IPS-18c (cell line): Measurements from ENCODE around the gene SNX6.
"Not testable (repeated sequence)": the region's sequence is repeated elsewhere in the genome, so short reads cannot be mapped to it uniquely, and the experiment has no call there.

Experiments used
- H3K4me3 ChIP-seq: 2 replicates; pipeline ENCODE4 v1.7.0; 2013; ENCODE audit warnings: low read depth, mild to moderate bottlenecking, low read length, moderate library complexity; ENCODE audit not compliant: insufficient read depth
- H3K9me3 ChIP-seq: one replicate; pipeline ENCODE4 v1.6.1; 2013; ENCODE audit warnings: mild to moderate bottlenecking, low read length, moderate library complexity; ENCODE audit not compliant: control insufficient read depth, insufficient read depth

Gene SNX6

DNA sequence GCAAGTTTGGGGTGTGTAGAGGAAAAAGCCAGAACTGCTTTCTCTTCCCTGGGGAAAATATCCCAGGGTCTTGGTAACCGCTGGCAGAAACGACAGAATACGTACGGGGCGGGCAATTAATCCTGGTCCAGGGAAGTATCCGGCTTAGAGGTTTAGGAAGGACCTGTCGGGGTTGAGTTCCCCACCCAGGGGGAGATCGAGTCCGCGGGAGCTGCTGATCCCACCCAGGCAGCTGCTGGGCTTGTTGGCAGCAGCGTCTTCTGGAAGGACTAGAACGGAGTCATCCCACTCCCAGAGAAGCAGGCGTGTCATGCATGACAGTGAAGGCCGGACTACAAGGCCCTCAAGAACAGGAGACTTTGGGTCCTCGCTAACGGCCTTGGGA is 82.8 kb downstream of the SNX6 start:
- H3K4me3 ChIP-seq, H3K9me3 ChIP-seq: not testable (repeated sequence)

DNA sequence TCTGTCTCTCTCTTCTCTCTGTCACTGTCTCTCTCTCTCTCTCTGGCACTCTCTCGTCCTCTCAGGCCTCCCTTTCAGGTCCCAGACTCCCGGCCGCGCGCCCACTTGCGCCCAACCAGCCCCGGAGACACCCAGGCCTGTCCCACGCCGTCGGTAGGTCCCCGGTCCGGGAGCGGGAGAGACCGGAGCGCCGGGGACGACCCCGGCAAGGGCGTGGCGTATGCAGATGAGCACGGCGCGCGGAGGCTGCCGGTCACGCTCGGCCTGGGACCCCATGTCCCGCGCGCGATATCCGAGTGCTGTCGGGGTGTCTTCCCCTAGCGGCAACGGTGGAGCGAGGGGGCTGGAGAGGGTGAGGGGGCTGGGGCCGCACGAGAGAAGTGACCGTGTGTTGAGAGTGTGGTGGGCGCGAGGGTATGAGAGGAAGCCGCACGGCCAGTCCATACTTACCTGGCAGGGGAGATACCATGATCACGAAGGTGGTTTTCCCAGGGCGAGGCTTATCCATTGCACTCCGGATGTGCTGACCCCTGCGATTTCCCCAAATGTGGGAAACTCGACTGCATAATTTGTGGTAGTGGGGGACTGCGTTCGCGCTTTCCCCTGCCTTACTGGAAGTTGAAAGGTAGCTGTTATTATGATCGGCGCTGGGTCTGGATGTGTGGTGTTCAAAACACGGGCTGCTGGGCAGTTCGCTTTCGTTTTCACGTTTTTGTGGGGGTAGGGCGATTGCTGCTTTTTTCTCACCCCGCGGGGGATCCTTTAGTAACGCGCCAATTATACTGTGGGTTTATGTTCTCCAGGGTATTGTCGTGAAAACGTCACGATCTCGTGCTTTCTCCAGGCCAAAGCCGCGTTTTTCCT is 83.4 kb downstream of the SNX6 start:
- not testable (repeated sequence) for H3K9me3 ChIP-seq, H3K4me3 ChIP-seq

DNA sequence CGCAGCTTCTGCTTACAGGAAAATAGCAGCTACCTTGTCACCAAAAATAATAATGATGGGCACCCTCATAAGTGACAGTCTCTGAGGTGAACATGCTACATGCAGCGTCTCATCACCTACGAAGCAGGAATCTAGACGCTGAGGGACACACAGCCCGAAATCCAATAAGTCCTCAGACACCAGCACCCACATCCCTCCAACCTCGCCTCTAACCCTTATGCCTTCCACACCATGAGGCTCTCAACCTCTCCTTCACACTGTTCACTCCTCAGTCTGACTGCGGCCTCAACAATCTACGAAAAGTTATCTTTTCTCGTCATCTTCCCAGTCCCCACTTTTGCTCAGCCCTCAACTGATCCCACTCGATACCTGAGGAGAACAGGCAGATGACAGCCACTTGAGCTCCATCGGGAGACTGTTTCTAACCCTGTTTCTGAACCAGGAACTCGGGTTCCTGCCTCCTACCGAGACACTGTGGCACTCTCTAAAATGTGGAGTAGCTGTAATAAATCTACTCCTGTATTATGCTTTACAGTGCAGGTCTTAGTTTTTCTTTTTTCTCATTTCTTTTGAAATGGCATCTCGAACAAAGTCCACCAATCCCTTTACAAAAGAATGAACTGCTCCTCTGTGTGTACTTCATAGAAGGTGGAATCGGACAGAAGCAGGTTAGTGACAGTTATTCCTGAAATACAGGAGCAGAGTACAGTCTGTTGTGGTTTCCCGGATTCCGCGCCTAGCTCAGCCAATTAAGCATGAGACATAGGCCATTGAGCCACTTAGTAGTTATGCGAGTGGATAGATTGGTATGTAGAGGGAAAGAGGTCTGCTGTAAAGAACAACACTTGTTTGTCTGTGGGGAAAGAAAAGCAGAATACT is 89.5 kb downstream of the SNX6 start:
- H3K4me3 ChIP-seq, result peak overlapping the region; percentile 36; the same call in 1 of the 2 replicates
- not testable (repeated sequence) for H3K9me3 ChIP-seq

DNA sequence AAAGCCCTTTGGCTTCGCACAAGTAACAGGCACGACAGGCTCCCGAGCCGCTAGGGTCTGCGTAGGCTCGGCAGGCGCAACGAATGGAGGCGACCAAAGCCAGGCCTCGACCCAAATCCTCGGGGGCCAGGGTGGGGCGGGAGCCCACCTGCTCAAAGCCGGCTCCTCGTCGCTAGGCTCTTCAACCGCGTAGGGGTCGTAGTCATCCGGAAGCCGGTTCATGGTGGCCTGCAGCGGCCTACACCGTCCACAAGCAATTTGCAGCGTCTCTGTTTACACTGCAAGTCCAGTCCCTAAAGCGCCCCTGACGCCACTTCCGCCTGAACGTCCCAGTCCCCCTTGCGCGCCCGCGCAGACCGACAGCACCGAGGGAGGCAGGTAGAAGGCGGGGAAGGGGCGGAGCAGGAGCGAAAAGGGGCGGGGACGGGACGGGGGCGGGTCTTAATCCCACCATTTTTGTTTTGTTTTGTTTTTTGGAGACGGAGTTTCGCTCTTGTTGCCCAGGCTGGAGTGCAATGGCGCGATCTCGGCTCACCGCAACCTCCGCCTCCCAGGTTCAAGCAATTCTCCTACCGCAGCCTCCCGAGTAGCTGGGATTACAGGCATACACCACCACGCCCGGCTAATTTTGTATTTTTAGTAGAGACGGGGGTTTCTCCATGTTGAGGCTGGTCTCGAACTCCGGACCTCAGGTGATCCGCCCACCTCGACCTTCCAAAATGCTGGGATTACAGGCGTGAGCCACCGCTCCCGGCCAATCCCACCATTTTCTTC is 90.4 kb downstream of the SNX6 start, which contains the start of gene EAPP:
TSS of gene EAPP (minus strand) at position 295 of the 774 bp plus-strand sequence. CDS start at position 222, 73 bp downstream.
- Histone ChIP-seq H3K9me3 (peaks cover 2% of the 10 kb centered on the region), H3K4me3 (peak within 1 kb of the TSS; percentile 98)

DNA sequence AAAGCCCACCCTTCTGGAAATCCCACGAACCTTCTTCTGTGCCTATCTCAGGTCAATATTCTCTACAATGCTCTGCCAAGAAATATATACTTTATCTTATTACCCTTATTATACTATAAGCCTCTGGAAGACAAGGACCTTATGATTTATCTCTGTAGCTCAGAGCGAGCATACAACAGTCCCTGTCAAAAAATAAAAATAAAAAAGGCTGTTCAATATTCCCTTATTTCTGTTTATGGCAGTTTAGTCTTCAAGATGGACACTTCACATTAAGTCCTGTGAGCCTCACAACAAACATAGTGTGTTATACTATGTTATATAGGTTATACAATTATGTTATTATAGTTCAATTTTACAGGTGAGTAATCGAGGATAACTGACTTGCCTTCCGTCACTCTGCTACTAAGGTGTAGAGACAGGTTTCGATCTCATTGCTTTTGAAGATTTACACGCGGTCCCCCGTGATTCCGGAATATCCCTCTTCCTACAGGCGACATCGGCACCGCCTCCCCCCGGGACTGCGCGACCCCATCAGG is 91.0 kb downstream of the SNX6 start:
- H3K4me3 ChIP-seq, result peak overlapping the region; percentile 98
- H3K9me3 ChIP-seq, result peaks cover 2% of the 10 kb centered on the region

DNA sequence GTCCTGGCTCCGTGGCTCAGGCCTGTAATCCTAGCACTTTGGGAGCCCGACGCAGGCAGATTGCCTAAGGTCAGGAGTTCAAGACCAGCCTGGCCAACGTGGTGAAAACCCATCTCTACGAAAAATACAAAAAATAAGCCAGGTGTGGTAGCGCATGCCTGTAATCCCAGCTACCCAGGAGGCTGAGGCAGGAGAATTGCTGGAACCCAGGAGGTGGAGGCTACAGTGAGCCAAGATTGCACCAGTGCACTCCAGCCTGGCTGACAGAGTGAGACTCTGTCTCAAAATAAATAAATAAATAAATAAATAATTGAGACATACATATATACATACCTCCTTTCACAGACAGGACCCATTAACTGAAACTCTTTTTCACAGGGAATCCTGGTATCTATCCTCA is 91.9 kb downstream of the SNX6 start:
- H3K4me3 ChIP-seq, H3K9me3 ChIP-seq: not testable (repeated sequence)

DNA sequence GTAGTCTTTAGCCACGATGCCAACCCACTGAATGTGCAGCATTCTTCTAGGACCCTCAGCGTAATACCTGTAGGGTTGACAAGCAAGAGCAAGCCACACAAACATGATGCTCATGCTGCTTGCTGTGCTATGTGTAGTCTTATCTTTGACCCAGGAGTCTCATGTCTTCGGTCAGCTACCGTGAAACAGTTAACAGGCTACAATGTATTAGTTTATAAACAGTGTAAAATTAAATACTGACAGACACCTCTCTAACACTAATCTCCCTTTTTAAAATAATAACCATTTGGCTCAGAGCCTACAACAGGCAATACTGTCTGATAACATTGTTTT is 92.3 kb downstream of the SNX6 start:
- Histone ChIP-seq H3K9me3 (peaks cover 2% of the 10 kb centered on the region), H3K4me3 (no peak overlapping the region)

DNA sequence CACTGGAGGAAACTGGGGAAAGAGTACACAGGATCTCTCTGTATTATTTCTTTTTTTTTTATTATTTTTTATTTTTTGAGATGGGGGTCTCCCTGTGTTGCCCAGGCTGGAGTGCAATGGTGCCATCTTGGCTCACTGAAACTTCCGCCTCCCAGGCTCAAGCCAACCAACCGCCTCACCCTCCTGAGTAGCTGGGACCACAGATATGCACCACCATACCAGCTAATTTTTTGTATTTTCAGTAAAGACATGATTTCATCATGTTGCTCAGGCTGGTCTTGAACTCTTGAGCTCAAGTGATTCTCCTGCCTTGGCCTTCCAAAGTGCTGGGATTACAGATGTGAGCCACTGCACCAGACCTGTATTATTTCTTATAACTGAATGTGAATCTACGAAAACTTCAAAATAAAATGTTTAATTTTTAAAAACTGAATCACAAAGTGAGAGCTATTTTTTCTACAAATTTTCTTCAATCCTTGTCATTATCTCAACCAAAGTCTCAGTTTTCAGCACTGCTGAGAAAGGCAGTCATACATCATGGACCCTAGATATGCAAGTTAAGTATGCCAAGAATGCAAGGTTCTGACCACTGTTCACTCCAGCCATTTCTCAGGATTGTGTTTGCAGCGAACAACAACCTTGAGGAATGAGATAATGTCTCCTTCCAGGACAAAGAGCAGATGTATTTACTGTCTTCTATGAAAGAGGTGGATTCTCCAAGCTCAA is 92.8 kb downstream of the SNX6 start:
- H3K4me3 ChIP-seq, result no peak overlapping the region

DNA sequence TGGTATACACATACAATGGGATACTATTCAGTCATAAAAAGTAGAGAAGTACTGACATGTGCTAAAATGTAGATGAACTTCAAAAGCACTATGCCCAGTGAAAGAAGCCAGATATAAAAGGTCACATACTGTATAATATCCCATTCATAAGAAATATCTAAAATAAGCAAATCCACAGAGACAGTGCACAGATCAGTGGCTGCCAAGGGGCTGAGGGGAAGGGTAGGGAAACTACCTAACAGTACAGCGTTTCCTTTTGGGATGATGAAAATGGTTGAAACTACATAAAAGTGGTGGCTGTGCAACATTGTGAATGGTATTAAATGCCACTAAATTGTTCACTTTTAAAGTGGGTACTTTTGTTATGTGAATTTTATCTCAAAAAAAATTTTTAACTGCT is 102.4 kb downstream of the SNX6 start:
- no peaks in the 10 kb centered on the region for H3K9me3 ChIP-seq

More for the DNA sequence above, 92.8 kb downstream of the SNX6 start:
- peaks cover 2% of the 10 kb centered on the region for H3K9me3 ChIP-seq

DNA sequence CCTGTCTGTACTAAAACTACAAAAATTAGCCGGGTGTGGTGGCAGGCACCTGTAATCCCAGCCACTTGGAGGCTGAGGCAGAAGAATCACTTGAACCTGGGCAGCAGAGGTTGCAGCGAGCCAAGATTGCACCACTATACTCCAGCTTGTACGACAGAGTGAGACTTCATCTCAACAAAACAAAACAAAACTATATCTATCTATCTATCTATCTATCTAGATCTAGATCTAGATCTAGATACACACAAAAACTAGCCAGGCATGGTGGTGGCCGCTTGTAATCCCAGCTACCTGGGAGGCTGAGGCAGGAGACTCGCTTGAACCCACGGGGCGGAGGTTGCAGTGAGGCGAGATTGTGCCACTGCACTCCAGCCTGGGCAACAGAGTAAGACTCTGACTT is 105.7 kb downstream of the SNX6 start:
- not testable (repeated sequence) for H3K9me3 ChIP-seq, H3K4me3 ChIP-seq

More for the DNA sequence above, 102.4 kb downstream of the SNX6 start:
- H3K4me3 ChIP-seq, result no peak overlapping the region

DNA sequence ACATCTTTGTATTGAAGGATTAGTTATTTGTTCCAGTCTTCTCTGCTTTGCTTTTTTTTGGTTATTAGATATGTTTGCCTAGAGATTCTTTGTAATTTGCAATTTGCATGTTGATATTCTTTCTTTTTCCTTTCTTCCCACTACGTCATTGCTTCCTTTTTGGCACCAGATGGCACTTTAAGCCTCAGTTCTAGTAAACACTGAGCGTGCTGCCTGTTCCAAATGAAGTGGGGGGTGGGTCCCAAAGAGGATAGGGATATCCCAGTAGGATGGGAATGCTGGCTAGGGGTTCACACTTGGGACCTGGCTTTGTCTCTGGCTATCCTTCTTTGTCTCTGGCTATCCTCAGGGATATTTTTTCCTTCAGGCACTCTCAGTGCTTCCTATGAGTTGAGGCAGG is 107.5 kb downstream of the SNX6 start:
- Histone ChIP-seq H3K9me3 (no peaks in the 10 kb centered on the region), H3K4me3 (no peak overlapping the region)

DNA sequence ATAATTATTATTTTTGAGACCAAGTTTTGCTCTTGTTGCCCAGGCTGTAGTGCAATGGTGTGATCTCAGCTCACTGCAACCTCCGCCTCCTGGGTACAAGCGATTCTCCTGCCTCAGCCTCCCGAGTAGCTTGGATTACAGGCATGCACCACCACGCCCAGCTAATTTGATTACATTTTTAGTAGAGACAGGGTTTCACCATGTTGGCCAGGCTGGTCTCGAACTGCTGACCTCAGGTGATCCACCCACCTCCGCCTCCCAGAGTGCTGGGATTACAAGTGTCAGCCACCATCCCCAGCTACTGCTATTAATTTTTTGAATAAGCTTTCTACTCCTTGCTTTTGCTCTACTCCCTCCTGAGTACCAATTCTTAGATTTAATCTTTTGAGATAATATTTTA is 108.9 kb downstream of the SNX6 start:
- H3K4me3 ChIP-seq, H3K9me3 ChIP-seq: not testable (repeated sequence)

DNA sequence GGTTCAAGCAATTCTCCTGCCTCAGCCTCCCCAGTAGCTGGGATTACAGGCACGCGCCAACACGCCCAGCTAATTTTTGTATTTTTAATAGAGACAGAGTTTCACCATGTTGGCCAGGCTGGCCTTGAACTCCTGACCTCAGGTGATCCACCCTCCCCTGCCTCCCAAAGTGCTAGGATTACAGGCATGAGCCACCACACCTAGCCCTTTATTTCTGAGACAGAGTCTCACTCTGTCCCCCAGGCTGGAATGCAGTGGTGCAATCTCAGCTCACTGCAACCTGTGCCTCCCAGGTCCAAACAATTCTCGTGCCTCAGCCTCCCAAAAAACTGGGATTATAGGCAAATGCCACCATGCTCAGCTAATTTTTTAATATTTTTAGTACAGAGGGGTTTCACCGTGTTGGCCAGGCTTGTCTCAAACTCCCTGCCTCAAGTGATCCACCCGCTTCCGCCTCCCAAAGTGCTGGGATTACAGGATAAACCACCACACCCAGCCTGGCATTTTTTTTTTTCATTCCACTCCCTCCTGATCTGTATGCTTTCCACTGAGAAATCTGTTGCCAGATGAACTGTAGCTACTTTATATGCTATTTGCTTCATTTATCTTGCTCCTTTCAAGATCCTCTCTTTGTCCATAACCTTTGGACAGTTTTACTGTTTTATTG is 109.5 kb downstream of the SNX6 start:
- H3K9me3 ChIP-seq, H3K4me3 ChIP-seq: not testable (repeated sequence)
